ENCODE results near the gene RNF224.
A peak's percentile ranks its signal among the peaks of the same experiment; 100 is the strongest.

RNF224 gene

DNA sequence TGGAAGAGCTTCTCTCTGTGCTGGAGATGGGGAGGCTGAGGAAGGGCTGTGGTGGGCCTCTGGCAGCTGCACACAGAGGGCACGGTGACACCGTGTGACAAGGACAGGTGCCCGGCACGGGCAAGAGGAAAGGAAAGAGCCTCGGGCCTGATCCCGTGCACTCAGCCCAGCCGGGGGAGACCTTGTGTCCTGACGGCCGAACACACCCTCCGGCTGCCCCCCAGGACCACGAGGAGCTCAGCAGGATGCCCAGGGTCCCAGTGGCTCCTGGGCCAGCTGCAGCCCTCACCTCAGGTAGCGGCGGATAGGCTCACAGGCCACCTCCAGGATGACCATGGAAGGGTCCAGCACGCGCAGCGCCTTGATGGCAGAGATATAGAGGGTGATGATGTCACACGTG lies 44.5 kb upstream of the RNF224 start:
- H3K79me2 ChIP-seq (ENCODE audit: insufficient read depth, low read length) = peaks cover 25% of the 10 kb centered on the region
- no peak overlapping the region for H3K27ac ChIP-seq (ENCODE audit: low read length)
- ATAC-seq (ENCODE audit: insufficient read depth, low read depth) = no peak
- H3K4me1 ChIP-seq (ENCODE audit: insufficient read depth, low read length) = peaks cover 23% of the 10 kb centered on the region
- no peak overlapping the region for H2AFZ ChIP-seq (ENCODE audit: low read depth, low read length)
- H3K4me2 ChIP-seq (ENCODE audit: insufficient read depth, low read length) = no peak overlapping the region
- H3K9ac ChIP-seq (ENCODE audit: low read depth, low read length) = no peak overlapping the region
- peaks cover 67% of the 10 kb centered on the region for H3K36me3 ChIP-seq (ENCODE audit: insufficient read depth, low read length)
- no peaks in the 10 kb centered on the region for H3K27me3 ChIP-seq (ENCODE audit: insufficient read depth, low read length, poor library complexity)
- TF ChIP-seq EZH2 (IDR thresholded peaks at IDR 0.05; ENCODE audit: borderline replicate concordance, low read depth, low read length, severe bottlenecking) = no peak
- TF ChIP-seq, protein P1, sequence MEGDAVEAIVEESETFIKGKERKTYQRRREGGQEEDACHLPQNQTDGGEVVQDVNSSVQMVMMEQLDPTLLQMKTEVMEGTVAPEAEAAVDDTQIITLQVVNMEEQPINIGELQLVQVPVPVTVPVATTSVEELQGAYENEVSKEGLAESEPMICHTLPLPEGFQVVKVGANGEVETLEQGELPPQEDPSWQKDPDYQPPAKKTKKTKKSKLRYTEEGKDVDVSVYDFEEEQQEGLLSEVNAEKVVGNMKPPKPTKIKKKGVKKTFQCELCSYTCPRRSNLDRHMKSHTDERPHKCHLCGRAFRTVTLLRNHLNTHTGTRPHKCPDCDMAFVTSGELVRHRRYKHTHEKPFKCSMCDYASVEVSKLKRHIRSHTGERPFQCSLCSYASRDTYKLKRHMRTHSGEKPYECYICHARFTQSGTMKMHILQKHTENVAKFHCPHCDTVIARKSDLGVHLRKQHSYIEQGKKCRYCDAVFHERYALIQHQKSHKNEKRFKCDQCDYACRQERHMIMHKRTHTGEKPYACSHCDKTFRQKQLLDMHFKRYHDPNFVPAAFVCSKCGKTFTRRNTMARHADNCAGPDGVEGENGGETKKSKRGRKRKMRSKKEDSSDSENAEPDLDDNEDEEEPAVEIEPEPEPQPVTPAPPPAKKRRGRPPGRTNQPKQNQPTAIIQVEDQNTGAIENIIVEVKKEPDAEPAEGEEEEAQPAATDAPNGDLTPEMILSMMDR (IDR thresholded peaks at IDR 0.05; ENCODE audit: borderline replicate concordance, extremely low read depth, low read length, poor library complexity, severe bottlenecking) = no peak
- H3K9me3 ChIP-seq (ENCODE audit: insufficient read depth, low read length, severe bottlenecking) = no peaks in the 10 kb centered on the region
- H4K20me1 ChIP-seq (ENCODE audit: insufficient read depth, low read length) = peaks cover 23% of the 10 kb centered on the region
- H3K4me3 ChIP-seq (ENCODE audit: low read depth in 1 of 2, low read length in 2 of 2) = no peak overlapping the region
- no peak for DNase-seq

DNA sequence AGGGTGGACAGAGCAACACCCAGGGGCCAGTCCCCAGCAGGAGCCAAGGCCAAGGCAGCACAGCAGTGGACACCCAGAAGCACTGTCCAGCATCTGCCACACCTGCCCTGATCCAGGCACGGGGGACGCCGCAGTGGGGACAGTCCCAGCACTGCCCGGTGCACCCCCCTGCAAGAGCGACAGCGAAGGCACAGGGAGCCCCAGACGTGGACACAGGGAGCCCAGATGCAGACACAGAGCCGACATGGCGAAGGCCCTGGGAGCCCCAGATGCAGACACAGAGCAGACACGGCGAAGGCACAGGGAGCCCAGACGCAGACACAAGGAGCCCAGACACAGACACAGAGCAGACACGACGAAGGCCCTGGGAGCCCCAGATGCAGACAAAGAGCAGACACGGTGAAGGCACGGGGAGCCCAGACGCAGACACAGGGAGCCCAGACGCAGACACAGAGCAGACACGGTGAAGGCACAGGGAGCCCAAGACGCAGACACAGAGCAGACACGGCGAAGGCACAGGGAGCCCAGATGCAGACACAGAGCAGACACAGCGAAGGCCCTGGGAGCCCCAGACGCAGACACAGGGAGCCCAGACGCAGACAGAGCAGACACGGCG lies 43.2 kb upstream of the RNF224 start:
- TF ChIP-seq EZH2 (IDR thresholded peaks at IDR 0.05; ENCODE audit: borderline replicate concordance, low read depth, low read length, severe bottlenecking) = no peak
- TF ChIP-seq, protein P1 (IDR thresholded peaks at IDR 0.05; ENCODE audit: borderline replicate concordance, extremely low read depth, low read length, poor library complexity, severe bottlenecking) = no peak
- peaks cover 22% of the 10 kb centered on the region for H4K20me1 ChIP-seq (ENCODE audit: insufficient read depth, low read length)

DNA sequence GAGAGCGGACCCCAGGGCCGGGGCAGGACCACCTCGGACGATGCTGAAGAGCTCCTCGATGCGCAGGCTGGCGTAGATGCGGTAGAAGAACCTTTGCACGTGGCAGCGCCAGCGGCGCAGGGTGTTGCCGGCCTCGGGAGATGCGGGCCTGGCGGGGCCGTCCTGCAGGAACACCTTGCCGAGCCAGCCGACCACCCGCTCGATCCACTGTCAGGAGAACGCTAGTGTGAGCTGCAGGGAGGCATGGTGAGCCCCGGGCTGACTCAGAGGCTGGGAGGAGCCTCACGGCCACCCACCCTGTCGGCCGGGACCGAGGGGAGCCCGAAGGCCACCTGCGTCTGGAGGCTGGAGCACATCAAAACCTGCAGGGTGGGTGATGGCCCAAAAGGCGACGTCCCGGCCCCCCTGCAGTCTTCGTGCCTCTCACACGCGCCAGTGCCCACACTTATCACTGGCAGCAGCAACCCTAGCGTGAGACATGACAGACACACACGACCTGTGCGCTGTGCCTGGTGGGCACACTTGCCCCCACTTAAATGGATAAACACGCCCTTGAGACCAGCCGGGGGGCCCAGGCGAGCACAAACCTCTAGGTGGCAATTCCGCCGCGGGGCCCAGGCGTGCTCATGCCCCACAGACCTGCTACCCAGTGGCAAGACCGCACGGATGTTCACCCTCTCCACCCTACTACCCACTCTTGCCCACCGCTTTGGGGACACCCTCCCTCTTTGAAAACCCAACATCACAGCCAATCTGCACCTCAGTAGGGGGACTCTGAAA lies 42.2 kb upstream of the RNF224 start:
- no peak overlapping the region for H3K9ac ChIP-seq (ENCODE audit: low read depth, low read length)
- peaks cover 77% of the 10 kb centered on the region for H3K36me3 ChIP-seq (ENCODE audit: insufficient read depth, low read length)

More for the DNA sequence above, 43.2 kb upstream of the RNF224 start:
- Histone ChIP-seq H3K36me3 (ENCODE audit: insufficient read depth, low read length) (peaks cover 71% of the 10 kb centered on the region), H3K9me3 (ENCODE audit: insufficient read depth, low read length, severe bottlenecking) (no peaks in the 10 kb centered on the region), H3K4me1 (ENCODE audit: insufficient read depth, low read length) (peaks cover 25% of the 10 kb centered on the region), H3K4me3 (ENCODE audit: low read depth in 1 of 2, low read length in 2 of 2) (no peak overlapping the region), H3K9ac (ENCODE audit: low read depth, low read length) (no peak overlapping the region), H3K4me2 (ENCODE audit: insufficient read depth, low read length) (no peak overlapping the region), H3K27ac (ENCODE audit: low read length) (no peak overlapping the region), H2AFZ (ENCODE audit: low read depth, low read length) (no peak overlapping the region), H3K79me2 (ENCODE audit: insufficient read depth, low read length) (peaks cover 37% of the 10 kb centered on the region), H3K27me3 (ENCODE audit: insufficient read depth, low read length, poor library complexity) (no peaks in the 10 kb centered on the region)
- no peak for ATAC-seq (ENCODE audit: insufficient read depth, low read depth)
- DNase-seq = no peak

More for the DNA sequence above, 42.2 kb upstream of the RNF224 start:
- H3K4me1 ChIP-seq (ENCODE audit: insufficient read depth, low read length) = peaks cover 35% of the 10 kb centered on the region
- H3K4me3 ChIP-seq (ENCODE audit: low read depth in 1 of 2, low read length in 2 of 2) = no peak overlapping the region
- H3K4me2 ChIP-seq (ENCODE audit: insufficient read depth, low read length) = peak overlapping the region; percentile 22; the same call in 1 of the 2 replicates
- TF ChIP-seq EZH2 (IDR thresholded peaks at IDR 0.05; ENCODE audit: borderline replicate concordance, low read depth, low read length, severe bottlenecking) = no peak
- TF ChIP-seq, protein P1 (IDR thresholded peaks at IDR 0.05; ENCODE audit: borderline replicate concordance, extremely low read depth, low read length, poor library complexity, severe bottlenecking) = no peak
- no peak overlapping the region for H3K27ac ChIP-seq (ENCODE audit: low read length)
- ATAC-seq (ENCODE audit: insufficient read depth, low read depth) (no peak), DNase-seq (no peak)
- peaks cover 32% of the 10 kb centered on the region for H4K20me1 ChIP-seq (ENCODE audit: insufficient read depth, low read length)
- H2AFZ ChIP-seq (ENCODE audit: low read depth, low read length) = no peak overlapping the region
- no peaks in the 10 kb centered on the region for H3K27me3 ChIP-seq (ENCODE audit: insufficient read depth, low read length, poor library complexity)
- H3K79me2 ChIP-seq (ENCODE audit: insufficient read depth, low read length) = peaks cover 47% of the 10 kb centered on the region
- H3K9me3 ChIP-seq (ENCODE audit: insufficient read depth, low read length, severe bottlenecking) = no peaks in the 10 kb centered on the region

Data from DND-41 (cell line).